Measurements from ENCODE around the gene TFCP2L1. TPM values are rescaled to one million over a fixed set of nuclear protein-coding genes. Genes with fewer than 3 reads are reported as not detected.

Gene TFCP2L1
- total RNA-seq, 1 donor from 2014 or later, result not detected

GRCh38 chr2:121211689-121212151 is 73.3 kb downstream of the TFCP2L1 start:
- H3K9me3 Mint-ChIP-seq, result no peaks in the 10 kb centered on the region
- no peak overlapping the region for H3K4me3 Mint-ChIP-seq (ENCODE audit: low read depth)
- H3K36me3 Mint-ChIP-seq (ENCODE audit: low read depth), result no peaks in the 10 kb centered on the region
- DNase-seq (ENCODE audit: low spot score), result no peak
- H3K4me1 Mint-ChIP-seq (ENCODE audit: low read depth), result no peaks in the 10 kb centered on the region
- no peak overlapping the region for H3K27ac Mint-ChIP-seq
- intact Hi-C loops (cut with micrococcal nuclease), result no loop called here
- no peaks in the 10 kb centered on the region for H3K27me3 Mint-ChIP-seq (ENCODE audit: low read depth)

GRCh38 chr2:121211251-121211650 is 73.8 kb downstream of the TFCP2L1 start:
- intact Hi-C loops (cut with micrococcal nuclease), result no loop called here

GRCh38 chr2:121210691-121211090 is 74.3 kb downstream of the TFCP2L1 start:
- H3K4me1 Mint-ChIP-seq (ENCODE audit: low read depth), result no peaks in the 10 kb centered on the region
- no peaks in the 10 kb centered on the region for H3K9me3 Mint-ChIP-seq
- no peak for DNase-seq (ENCODE audit: low spot score)
- intact Hi-C loops (cut with micrococcal nuclease), result no loop called here
- no peaks in the 10 kb centered on the region for H3K36me3 Mint-ChIP-seq (ENCODE audit: low read depth)
- no peak overlapping the region for H3K27ac Mint-ChIP-seq
- no peaks in the 10 kb centered on the region for H3K27me3 Mint-ChIP-seq (ENCODE audit: low read depth)
- no peak overlapping the region for H3K4me3 Mint-ChIP-seq (ENCODE audit: low read depth)

More at GRCh38 chr2:121211251-121211650, 73.8 kb downstream of the TFCP2L1 start:
- Mint-ChIP-seq H3K4me1 (ENCODE audit: low read depth) (no peaks in the 10 kb centered on the region), H3K27me3 (ENCODE audit: low read depth) (no peaks in the 10 kb centered on the region), H3K27ac (no peak overlapping the region), H3K4me3 (ENCODE audit: low read depth) (no peak overlapping the region), H3K36me3 (ENCODE audit: low read depth) (no peaks in the 10 kb centered on the region), H3K9me3 (no peaks in the 10 kb centered on the region)
- no peak for DNase-seq (ENCODE audit: low spot score)

- intact Hi-C loops (cut with micrococcal nuclease), result no loop called here
- no peak overlapping the region for H3K4me3 Mint-ChIP-seq (ENCODE audit: low read depth)
- H3K4me1 Mint-ChIP-seq (ENCODE audit: low read depth), result no peaks in the 10 kb centered on the region
- no peaks in the 10 kb centered on the region for H3K36me3 Mint-ChIP-seq (ENCODE audit: low read depth)
- no peaks in the 10 kb centered on the region for H3K27me3 Mint-ChIP-seq (ENCODE audit: low read depth)
- no peak for DNase-seq (ENCODE audit: low spot score)
- no peaks in the 10 kb centered on the region for H3K9me3 Mint-ChIP-seq
- no peak overlapping the region for H3K27ac Mint-ChIP-seq
Measured at GRCh38 chr2:121209014-121209610, 75.9 kb downstream of the TFCP2L1 start.

GRCh38 chr2:121207494-121207893 is 77.5 kb downstream of the TFCP2L1 start:
- Mint-ChIP-seq H3K27ac (no peak overlapping the region), H3K4me3 (ENCODE audit: low read depth) (no peak overlapping the region), H3K9me3 (no peaks in the 10 kb centered on the region), H3K27me3 (ENCODE audit: low read depth) (no peaks in the 10 kb centered on the region), H3K36me3 (ENCODE audit: low read depth) (no peaks in the 10 kb centered on the region), H3K4me1 (ENCODE audit: low read depth) (no peaks in the 10 kb centered on the region)
- intact Hi-C loops (cut with micrococcal nuclease), result no loop called here
- no peak for DNase-seq (ENCODE audit: low spot score)

- Mint-ChIP-seq H3K36me3 (ENCODE audit: low read depth) (no peaks in the 10 kb centered on the region), H3K4me1 (ENCODE audit: low read depth) (no peaks in the 10 kb centered on the region), H3K4me3 (ENCODE audit: low read depth) (no peak overlapping the region), H3K27ac (no peak overlapping the region), H3K9me3 (no peaks in the 10 kb centered on the region), H3K27me3 (ENCODE audit: low read depth) (no peaks in the 10 kb centered on the region)
- intact Hi-C loops (cut with micrococcal nuclease), result no loop called here
- no peak for DNase-seq (ENCODE audit: low spot score)
Measured at GRCh38 chr2:121205321-121205942, 79.6 kb downstream of the TFCP2L1 start.

GRCh38 chr2:121203591-121204249 is 81.3 kb downstream of the TFCP2L1 start:
- no peaks in the 10 kb centered on the region for H3K4me1 Mint-ChIP-seq (ENCODE audit: low read depth)
- DNase-seq (ENCODE audit: low spot score), result no peak
- no peaks in the 10 kb centered on the region for H3K27me3 Mint-ChIP-seq (ENCODE audit: low read depth)
- no peaks in the 10 kb centered on the region for H3K36me3 Mint-ChIP-seq (ENCODE audit: low read depth)
- intact Hi-C loops (cut with micrococcal nuclease), result no loop called here
- H3K27ac Mint-ChIP-seq, result no peak overlapping the region
- no peaks in the 10 kb centered on the region for H3K9me3 Mint-ChIP-seq
- no peak overlapping the region for H3K4me3 Mint-ChIP-seq (ENCODE audit: low read depth)

- Mint-ChIP-seq H3K27me3 (ENCODE audit: low read depth) (no peaks in the 10 kb centered on the region), H3K27ac (no peak overlapping the region), H3K36me3 (ENCODE audit: low read depth) (no peaks in the 10 kb centered on the region), H3K4me1 (ENCODE audit: low read depth) (no peaks in the 10 kb centered on the region), H3K9me3 (no peaks in the 10 kb centered on the region), H3K4me3 (ENCODE audit: low read depth) (no peak overlapping the region)
- DNase-seq (ENCODE audit: low spot score), result no peak
- intact Hi-C loops (cut with micrococcal nuclease), result no loop called here
Measured at GRCh38 chr2:121202541-121203310, 82.3 kb downstream of the TFCP2L1 start.

- H3K27ac Mint-ChIP-seq, result no peak overlapping the region
- H3K4me3 Mint-ChIP-seq (ENCODE audit: low read depth), result no peak overlapping the region
- intact Hi-C loops (cut with micrococcal nuclease), result no loop called here
- H3K9me3 Mint-ChIP-seq, result no peaks in the 10 kb centered on the region
- no peaks in the 10 kb centered on the region for H3K36me3 Mint-ChIP-seq (ENCODE audit: low read depth)
- no peaks in the 10 kb centered on the region for H3K27me3 Mint-ChIP-seq (ENCODE audit: low read depth)
- no peaks in the 10 kb centered on the region for H3K4me1 Mint-ChIP-seq (ENCODE audit: low read depth)
- no peak for DNase-seq (ENCODE audit: low spot score)
Measured at GRCh38 chr2:121201796-121202195, 83.2 kb downstream of the TFCP2L1 start.

GRCh38 chr2:121200419-121201315 is 84.3 kb downstream of the TFCP2L1 start:
- Mint-ChIP-seq H3K36me3 (ENCODE audit: low read depth) (no peaks in the 10 kb centered on the region), H3K4me1 (ENCODE audit: low read depth) (no peaks in the 10 kb centered on the region), H3K27ac (no peak overlapping the region), H3K27me3 (ENCODE audit: low read depth) (no peaks in the 10 kb centered on the region), H3K9me3 (no peaks in the 10 kb centered on the region), H3K4me3 (ENCODE audit: low read depth) (no peak overlapping the region)
- intact Hi-C loops (cut with micrococcal nuclease), result no loop called here
- DNase-seq (ENCODE audit: low spot score), result no peak

GRCh38 chr2:121200011-121200347 is 85.0 kb downstream of the TFCP2L1 start:
- no peak for DNase-seq (ENCODE audit: low spot score)
- Mint-ChIP-seq H3K27ac (no peak overlapping the region), H3K27me3 (ENCODE audit: low read depth) (no peaks in the 10 kb centered on the region), H3K9me3 (no peaks in the 10 kb centered on the region), H3K36me3 (ENCODE audit: low read depth) (no peaks in the 10 kb centered on the region), H3K4me3 (ENCODE audit: low read depth) (no peak overlapping the region), H3K4me1 (ENCODE audit: low read depth) (no peaks in the 10 kb centered on the region)
- intact Hi-C loops (cut with micrococcal nuclease), result no loop called here

GRCh38 chr2:121199281-121200010 is 85.6 kb downstream of the TFCP2L1 start:
- H3K4me1 Mint-ChIP-seq (ENCODE audit: low read depth), result no peaks in the 10 kb centered on the region
- no peak overlapping the region for H3K4me3 Mint-ChIP-seq (ENCODE audit: low read depth)
- no peak overlapping the region for H3K27ac Mint-ChIP-seq
- no peaks in the 10 kb centered on the region for H3K36me3 Mint-ChIP-seq (ENCODE audit: low read depth)
- no peak for DNase-seq (ENCODE audit: low spot score)
- intact Hi-C loops (cut with micrococcal nuclease), result no loop called here
- no peaks in the 10 kb centered on the region for H3K27me3 Mint-ChIP-seq (ENCODE audit: low read depth)
- no peaks in the 10 kb centered on the region for H3K9me3 Mint-ChIP-seq
